Measurements from ENCODE around the gene SF3B2. TPM values are rescaled to one million over a fixed set of nuclear protein-coding genes. Genes with fewer than 3 reads are reported as not detected.
"Not testable (repeated sequence)": the region's sequence is repeated elsewhere in the genome, so short reads cannot be mapped to it uniquely, and the experiment has no call there.

The SF3B2 gene
- total RNA-seq, 4 donors from 2014 or later = 117 to 160 (median 137) TPM

GRCh38 chr11:66022401-66023185, 29.6 kb upstream of the SF3B2 start:
- DNase-seq (ENCODE audit: extremely low spot score) = no peak
- Histone ChIP-seq H3K4me3 (peak overlapping the region; percentile 22 to 33 (median 25)), H3K27me3 (no peaks in the 10 kb centered on the region), H3K27ac (replicated peaks in 1 of 4) (no peak overlapping the region), H3K9me3 (no peaks in the 10 kb centered on the region), H3K36me3 (no peaks in the 10 kb centered on the region), H3K4me1 (peaks cover 7 to 14% (median 11%) of the 10 kb centered on the region in 4 donors)
- TF ChIP-seq CTCF (IDR thresholded peaks at IDR 0.05) (peak; percentile 93 to 100 (median 94)), POLR2AphosphoS5 (IDR thresholded peaks at IDR 0.05) (peak in 1 of 2 donors; percentile 56), POLR2A (IDR thresholded peaks at IDR 0.05; ENCODE audit: low read depth) (no peak)
- WGBS = 20% methylated on average over 44 of the region's 46 CpGs
- intact Hi-C loops (cut with DNase I) = no loop called here

GRCh38 chr11:66023186-66023440, 29.1 kb upstream of the SF3B2 start:
- intact Hi-C loops (cut with DNase I); H3K27me3 ChIP-seq; H3K36me3 ChIP-seq; DNase-seq (ENCODE audit: extremely low spot score); H3K27ac ChIP-seq (replicated peaks in 1 of 4); H3K4me3 ChIP-seq; H3K9me3 ChIP-seq: not testable (repeated sequence)
- 85% methylated on average over 5 of the region's 5 CpGs for WGBS
- peaks cover 7 to 14% (median 11%) of the 10 kb centered on the region in 4 donors for H3K4me1 ChIP-seq

- no peak within 1 kb of the TSS for H3K4me3 ChIP-seq
- H3K27ac ChIP-seq (replicated peaks in 1 of 4) = no peak within 1 kb of the TSS
- intact Hi-C loops (cut with DNase I) = no loop called here
- WGBS = 83% methylated on average over 9 of the region's 18 CpGs
- no peaks in the 10 kb centered on the region for H3K36me3 ChIP-seq
- H3K9me3 ChIP-seq = no peaks in the 10 kb centered on the region
- H3K4me1 ChIP-seq = peaks cover 7 to 14% (median 11%) of the 10 kb centered on the region in 4 donors
- TF ChIP-seq POLR2AphosphoS5 (IDR thresholded peaks at IDR 0.05) = no peak
- no peak for TF ChIP-seq POLR2A (IDR thresholded peaks at IDR 0.05; ENCODE audit: low read depth)
- TF ChIP-seq EP300 (IDR thresholded peaks at IDR 0.05) = no peak
- TF ChIP-seq CTCF (IDR thresholded peaks at IDR 0.05) = no peak
- no peaks in the 10 kb centered on the region for H3K27me3 ChIP-seq
- DNase-seq (ENCODE audit: extremely low spot score) = no peak
These were observed 26.1 kb upstream of the SF3B2 start, which contains the start of gene CATSPER1 for GRCh38 chr11:66026017-66026529. TSS of gene CATSPER1 (minus strand) at chr11:66026479. CDS start at chr11:66026379, 100 bp downstream.

- Histone ChIP-seq H3K36me3 (no peaks in the 10 kb centered on the region), H3K27me3 (peaks cover 0 to 21% (median 0%) of the 10 kb centered on the region in 4 donors), H3K9me3 (no peaks in the 10 kb centered on the region), H3K4me3 (no peak overlapping the region), H3K4me1 (no peaks in the 10 kb centered on the region), H3K27ac (replicated peaks in 1 of 4) (no peak overlapping the region)
- WGBS = 87% methylated on average over 8 of the region's 8 CpGs
- TF ChIP-seq CTCF (IDR thresholded peaks at IDR 0.05) (no peak), EP300 (IDR thresholded peaks at IDR 0.05) (no peak)
- no peak for DNase-seq (ENCODE audit: extremely low spot score)
- intact Hi-C loops (cut with DNase I) = no loop called here
These were observed 19.0 kb upstream of the SF3B2 start for GRCh38 chr11:66032957-66033735.

- Histone ChIP-seq H3K9me3 (no peaks in the 10 kb centered on the region), H3K27me3 (peaks cover 0 to 21% (median 0%) of the 10 kb centered on the region in 4 donors), H3K36me3 (no peaks in the 10 kb centered on the region), H3K4me3 (no peak overlapping the region), H3K27ac (replicated peaks in 1 of 4) (no peak overlapping the region), H3K4me1 (no peaks in the 10 kb centered on the region)
- 71% methylated on average over 6 of the region's 9 CpGs for WGBS
- intact Hi-C loops (cut with DNase I) = no loop called here
- TF ChIP-seq CTCF (IDR thresholded peaks at IDR 0.05) (no peak), EP300 (IDR thresholded peaks at IDR 0.05) (no peak), POLR2AphosphoS5 (IDR thresholded peaks at IDR 0.05) (no peak), POLR2A (IDR thresholded peaks at IDR 0.05; ENCODE audit: low read depth) (no peak)
- DNase-seq (ENCODE audit: extremely low spot score) = no peak
These were observed 16.4 kb upstream of the SF3B2 start for GRCh38 chr11:66035653-66036333.

Measured in esophagus muscularis mucosa (tissue), 4 donors.